HepG2 (cell line): Measurements from ENCODE around the gene STK32C. TPM values are rescaled to one million over a fixed set of nuclear protein-coding genes. Genes with fewer than 3 reads are reported as not detected.

Source experiments
- ATAC-seq: fragments of 200-7000 bp; cut with Tn5 transposase; 3 replicates; pipeline ENCODE4 v1.9.1; 2020; ENCODE audit warnings: mild to moderate bottlenecking, moderate library complexity
- BruUV-seq: library from RNA; stranded (reverse); fragments of 400-500 nt; replicated peaks from 2 replicates; lab custom pipeline; 2021; lab: Mats Ljungman, UMichigan
- CTCF ChIA-PET: fragments of 300-600 bp; formaldehyde crosslinking; extraction: SDS; loops from one replicate; lab custom pipeline; 2021; ENCODE audit warnings: low total read pairs, inconsistent platforms, low intra/inter-chr PET ratio; lab: Yijun Ruan, JAX
- POLR2A ChIA-PET: fragments of 350-600 bp; sonication (Branson Sonifier 250); formaldehyde crosslinking; loops from one replicate; lab custom pipeline; 2020; ENCODE audit warnings: antibody characterized with exemption, inconsistent platforms; lab: Yijun Ruan, JAX
- DNase-seq: peaks from one replicate; pipeline ENCODE4 v3.0.0-alpha.2; 2015; ENCODE audit warnings: low spot score
- FAIRE-seq: peaks from 3 replicates; lab custom pipeline; 2011; peaks lifted over from hg19 to GRCh38; lab: Jason Lieb, UNC
- H2AFZ ChIP-seq: one replicate; pipeline ENCODE4 v1.6.1; 2011; ENCODE audit warnings: low read length, inconsistent platforms
- H3K27ac ChIP-seq: fragments of 300-600 bp; 3 replicates; pipeline ENCODE4 v1.8.0; 2011; ENCODE audit warnings: mixed run types, mild to moderate bottlenecking, mixed read lengths, low read length, inconsistent platforms; ENCODE audit not compliant: insufficient read depth; ENCODE audit errors: extremely low read length
- H3K27me3 ChIP-seq, 2 experiments: fragments of 200-600 bp in 1 of 2; 2 replicates in 1 of 2; 3 replicates in 1 of 2; pipeline versions ENCODE4 v1.6.0 to v1.8.0; 2011; ENCODE audit warnings: low read length in 2 of 2, mild to moderate bottlenecking in 2 of 2, moderate library complexity in 2 of 2, inconsistent platforms in 1 of 2; ENCODE audit not compliant: insufficient read depth in 2 of 2, control insufficient read depth in 1 of 2
- H3K36me3 ChIP-seq, 2 experiments: fragments of 200-600 bp in 1 of 2; replicated peaks in 1 of 2; 2 replicates in 1 of 2; 3 replicates in 1 of 2; pipeline versions ENCODE4 v1.5.1 to v1.8.0; 2011; ENCODE audit warnings: low read length in 2 of 2, inconsistent platforms in 1 of 2; ENCODE audit not compliant: insufficient read depth in 2 of 2, control insufficient read depth in 1 of 2
- H3K4me1 ChIP-seq: 2 replicates; pipeline ENCODE4 v1.5.1; 2012; ENCODE audit warnings: low read length, inconsistent platforms; ENCODE audit not compliant: insufficient read depth
- H3K4me2 ChIP-seq: 2 replicates; pipeline ENCODE4 v1.6.0; 2011; ENCODE audit warnings: low read depth, low read length, inconsistent platforms
- H3K4me3 ChIP-seq, 3 experiments: fragments of 200-600 bp in 1 of 3; sonication (generic), shearing (Covaris generic) in 1 of 3; replicated peaks in 1 of 3; 2 replicates each; pipeline ENCODE4 v1.5.1; 2011 to 2016; ENCODE audit warnings: low read length in 3 of 3, inconsistent platforms in 2 of 3, low read depth in 2 of 3, mild to moderate bottlenecking in 2 of 3, control low read depth in 1 of 3, mixed read lengths in 1 of 3; ENCODE audit not compliant: insufficient read depth in 1 of 3
- H3K79me2 ChIP-seq: one replicate; pipeline ENCODE4 v1.6.1; 2011; ENCODE audit warnings: low read length, inconsistent platforms; ENCODE audit not compliant: insufficient read depth
- H3K9ac ChIP-seq: 2 replicates; pipeline ENCODE4 v1.6.0; 2011; ENCODE audit warnings: mild to moderate bottlenecking, low read depth, low read length, inconsistent platforms; ENCODE audit not compliant: insufficient read depth
- H3K9me3 ChIP-seq: 2 replicates; pipeline ENCODE4 v1.5.1; 2012; ENCODE audit warnings: mild to moderate bottlenecking, low read length
- H4K20me1 ChIP-seq: 2 replicates; pipeline ENCODE4 v1.6.0; 2011; ENCODE audit warnings: inconsistent platforms, mild to moderate bottlenecking, low read length, moderate library complexity; ENCODE audit not compliant: insufficient read depth
- MIER3 ChIP-seq: IDR thresholded peaks from 2 replicates; pipeline ENCODE4 v1.6.1; 2016; ENCODE audit warnings: missing compliant biosample characterization, borderline replicate concordance
- NFE2L2 ChIP-seq: fragments of 150-350 bp; IDR thresholded peaks from 2 replicates; pipeline ENCODE4 v1.6.1; 2014; ENCODE audit warnings: low read length
- RBM39 ChIP-seq: fragments of 200-400 bp; formaldehyde crosslinking; IDR thresholded peaks from one replicate; pipeline ENCODE4 v1.6.1; 2018; ENCODE audit warnings: antibody characterized with exemption, mild to moderate bottlenecking, low read depth, low read length; ENCODE audit not compliant: poor library complexity, severe bottlenecking
- SKI ChIP-seq: fragments of 450-650 bp; IDR thresholded peaks from one replicate; pipeline ENCODE4 v1.6.1; 2018; ENCODE audit warnings: mild to moderate bottlenecking; ENCODE audit not compliant: partially characterized antibody
- SSRP1 ChIP-seq: IDR thresholded peaks from 2 replicates; pipeline ENCODE4 v1.6.1; 2016; ENCODE audit warnings: control low read depth
- UBTF ChIP-seq: sonication (generic); formaldehyde crosslinking; IDR thresholded peaks from 2 replicates; pipeline ENCODE4 v1.4.0; 2020; ENCODE audit warnings: mild to moderate bottlenecking, missing genetic modification reagents
- ZFP36L2 ChIP-seq: sonication (generic); formaldehyde crosslinking; IDR thresholded peaks from 2 replicates; pipeline ENCODE4 v1.4.0; 2020; ENCODE audit warnings: missing genetic modification reagents
- ZNF138 ChIP-seq: sonication (generic); formaldehyde crosslinking; IDR thresholded peaks from 2 replicates; pipeline ENCODE4 v1.5.0; 2020; ENCODE audit warnings: mild to moderate bottlenecking, low read depth, missing genetic modification reagents
- ZNF598 ChIP-seq: sonication (generic); formaldehyde crosslinking; IDR thresholded peaks from 2 replicates; pipeline ENCODE4 v1.5.1; 2020; ENCODE audit warnings: mild to moderate bottlenecking, missing genetic modification reagents, borderline replicate concordance
- ZNF772 ChIP-seq: sonication (generic); formaldehyde crosslinking; IDR thresholded peaks from 2 replicates; pipeline ENCODE4 v1.5.0; 2020; ENCODE audit warnings: mild to moderate bottlenecking, missing genetic modification reagents
- WGBS: methylation state at CpG from one replicate; pipeline ENCODE4 v1.1.6; 2017; ENCODE audit warnings: low lambda C conversion rate; 5-methylcytosine and 5-hydroxymethylcytosine counted together
- in situ Hi-C: cut with HindIII; loops from 2 replicates; pipeline ENCODE4 v1.10.0; 2017; ENCODE audit warnings: low pct_unique_long_range_greater_than_20kb; ENCODE audit not compliant: extremely low pct_ligation_motif_present
- intact Hi-C: fragments of 100-400 bp; cut with micrococcal nuclease; formaldehyde crosslinking; loops from one replicate; pipeline ENCODE4 v1.10.0; 2022; ENCODE audit not compliant: unreplicated experiment
- polyA plus RNA-seq, 8 experiments: library from polyadenylated mRNA; depleted of rRNA in 3 of 8; stranded (reverse) in 7 of 8; unstranded in 1 of 8; fragments of >200 nt; fragmentation: Illumina TruSeq in 4 of 8; extraction: Trizol in 4 of 8; gene quantifications; 2 replicates each; pipeline versions ENCODE4 v1.2.1 to v1.2.3, GENCODE V29; 2011 to 2016; ENCODE audit warnings: low read depth in 4 of 8, missing spikeins in 1 of 8, mixed read lengths in 1 of 8; ENCODE audit not compliant: insufficient read depth in 1 of 8
- total RNA-seq, 5 experiments: library from RNA; depleted of rRNA; stranded (reverse); fragments of >200 nt; fragmentation: Illumina TruSeq; extraction: Trizol; gene quantifications; 2 replicates each; pipeline ENCODE4 v1.2.3, GENCODE V29; 2016; ENCODE audit warnings: low read depth in 1 of 5
- TF ChIP-seq, protein P1 (sequence below): IDR thresholded peaks from 2 replicates; pipeline ENCODE4 v1.6.1; 2012; ENCODE audit warnings: inconsistent platforms

Gene STK32C
- total and polyA plus RNA-seq, 2 of the 13 experiments (the other 11 are each of a cell fraction or from before 2014, with no cell fraction given): 10.9 to 19.4 TPM

GRCh38 chr10:132237871-132238270 lies 69.9 kb downstream of the STK32C start:
- no peaks in the 10 kb centered on the region for H3K36me3 ChIP-seq
- H3K9me3 ChIP-seq: no peaks in the 10 kb centered on the region
- ChIA-PET POLR2A (no interaction called here), CTCF (no interaction called here)
- no peak overlapping the region for H3K4me2 ChIP-seq
- ATAC-seq (no peak), FAIRE-seq (no peak), DNase-seq (no peak)
- H3K27ac ChIP-seq: no peak overlapping the region
- whole genome bisulfite sequencing: 80% methylated on average over 9 of the region's 9 CpGs
- H3K27me3 ChIP-seq: no peaks in the 10 kb centered on the region
- no TSS peak for BruUV-seq
- no peak overlapping the region for H2AFZ ChIP-seq
- no peak overlapping the region for H3K4me3 ChIP-seq
- H3K9ac ChIP-seq: no peak overlapping the region
- H3K4me1 ChIP-seq: no peaks in the 10 kb centered on the region
- intact Hi-C loops: no loop called here
- in situ Hi-C loops: no loop called here
- H4K20me1 ChIP-seq: no peaks in the 10 kb centered on the region
- no peaks in the 10 kb centered on the region for H3K79me2 ChIP-seq
- TF ChIP-seq UBTF (CRISPR knock-in tag) (no peak), NFE2L2 (no peak), SSRP1 (CRISPR knock-in tag) (no peak), ZNF772 (CRISPR knock-in tag) (no peak), SKI (no peak), MIER3 (no peak), ZNF138 (no peak), ZNF598 (CRISPR knock-in tag) (no peak), ZFP36L2 (CRISPR knock-in tag) (no peak), RBM39 (no peak)
- TF ChIP-seq, protein P1, sequence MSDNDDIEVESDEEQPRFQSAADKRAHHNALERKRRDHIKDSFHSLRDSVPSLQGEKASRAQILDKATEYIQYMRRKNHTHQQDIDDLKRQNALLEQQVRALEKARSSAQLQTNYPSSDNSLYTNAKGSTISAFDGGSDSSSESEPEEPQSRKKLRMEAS: no peak
